Sigmoid colon (tissue), 7 donors: ENCODE results near the gene RPA1. TPM values are rescaled to one million over a fixed set of nuclear protein-coding genes. Genes with fewer than 3 reads are reported as not detected.

Source experiments
- DNase-seq: peaks from one replicate; pipeline ENCODE4 v3.0.0-alpha.2; 2019
- H3K27ac ChIP-seq, 4 donors: fragments of 200-600 bp; sonication (generic); one replicate each; pipeline ENCODE4 v1.5.1; 2016 to 2019; ENCODE audit warnings: mild to moderate bottlenecking in 1 of 4
- H3K27me3 ChIP-seq, 3 donors: fragments of 200-600 bp; sonication (generic); one replicate each; pipeline ENCODE4 v1.5.1; 2019; ENCODE audit warnings: mild to moderate bottlenecking in 1 of 3
- H3K36me3 ChIP-seq, 4 donors: fragments of 200-600 bp; sonication (generic); one replicate each; pipeline ENCODE4 v1.5.1; 2016 to 2019
- H3K4me1 ChIP-seq, 4 donors: fragments of 200-600 bp; sonication (generic); one replicate each; pipeline ENCODE4 v1.5.1; 2017 to 2019
- H3K4me3 ChIP-seq, 4 donors: fragments of 200-600 bp; sonication (generic); one replicate each; pipeline ENCODE4 v1.5.1; 2017 to 2019; ENCODE audit warnings: mild to moderate bottlenecking in 2 of 4, moderate library complexity in 1 of 4
- H3K9me3 ChIP-seq, 4 donors: fragments of 200-600 bp in 3 of 4; sonication (generic) in 3 of 4; one replicate each; pipeline versions ENCODE4 v1.5.1 to v1.6.1; 2013 to 2019
- CTCF ChIP-seq, 4 experiments: fragments of 450-650 bp in 3 of 4; fragments of 200-600 bp in 1 of 4; IDR thresholded peaks; one replicate each; pipeline ENCODE4 v1.5.1; 2016 to 2019; ENCODE audit warnings: antibody characterized with exemption in 4 of 4, mild to moderate bottlenecking in 3 of 4, moderate library complexity in 2 of 4
- EP300 ChIP-seq, 4 donors: sonication (generic); formaldehyde crosslinking; IDR thresholded peaks; one replicate each; pipeline ENCODE4 v1.6.1; 2017; ENCODE audit warnings: antibody characterized with exemption in 4 of 4
- POLR2A ChIP-seq, 2 donors: fragments of 450-650 bp; IDR thresholded peaks; one replicate each; pipeline ENCODE4 v1.6.1; 2016; ENCODE audit warnings: antibody characterized with exemption in 2 of 2, mild to moderate bottlenecking in 2 of 2, moderate library complexity in 2 of 2
- POLR2AphosphoS5 ChIP-seq, 4 donors: sonication (generic); formaldehyde crosslinking; IDR thresholded peaks; one replicate each; pipeline ENCODE4 v1.6.1; 2017; ENCODE audit warnings: antibody characterized with exemption in 4 of 4
- WGBS, 2 donors: extraction: QIAGEN DNeasy Blood & Tissue Kit; methylation state at CpG; one replicate each; pipeline ENCODE4 v1.1.7; 2013; 5-methylcytosine and 5-hydroxymethylcytosine counted together
- intact Hi-C: fragments of 100-400 bp; cut with DNase I; formaldehyde crosslinking; loops from one replicate; pipeline ENCODE4 v1.15.1; 2023
- polyA plus RNA-seq, 3 donors: library from polyadenylated mRNA; stranded (reverse); fragments of 200-250 nt; gene quantifications; one replicate each; pipeline ENCODE4 v1.2.3, GENCODE V29; 2013
- total RNA-seq, 4 donors: library from RNA; depleted of rRNA; stranded (reverse); fragments of >200 nt; gene quantifications; one replicate each; pipeline ENCODE4 v1.1.0, GENCODE V29; 2016
- donor health status: healthy with polysubstance abuse.
- donor health status: Bipolar disorder and iron deficiency.
- donor health status: healthy.

Gene RPA1
- total RNA-seq: 10 to 100 TPM; 27.8 to 46.8 (median 31.1) TPM
- polyA plus RNA-seq: 10 to 100 TPM; 16.2 to 35.2 (median 27.6) TPM

DNA sequence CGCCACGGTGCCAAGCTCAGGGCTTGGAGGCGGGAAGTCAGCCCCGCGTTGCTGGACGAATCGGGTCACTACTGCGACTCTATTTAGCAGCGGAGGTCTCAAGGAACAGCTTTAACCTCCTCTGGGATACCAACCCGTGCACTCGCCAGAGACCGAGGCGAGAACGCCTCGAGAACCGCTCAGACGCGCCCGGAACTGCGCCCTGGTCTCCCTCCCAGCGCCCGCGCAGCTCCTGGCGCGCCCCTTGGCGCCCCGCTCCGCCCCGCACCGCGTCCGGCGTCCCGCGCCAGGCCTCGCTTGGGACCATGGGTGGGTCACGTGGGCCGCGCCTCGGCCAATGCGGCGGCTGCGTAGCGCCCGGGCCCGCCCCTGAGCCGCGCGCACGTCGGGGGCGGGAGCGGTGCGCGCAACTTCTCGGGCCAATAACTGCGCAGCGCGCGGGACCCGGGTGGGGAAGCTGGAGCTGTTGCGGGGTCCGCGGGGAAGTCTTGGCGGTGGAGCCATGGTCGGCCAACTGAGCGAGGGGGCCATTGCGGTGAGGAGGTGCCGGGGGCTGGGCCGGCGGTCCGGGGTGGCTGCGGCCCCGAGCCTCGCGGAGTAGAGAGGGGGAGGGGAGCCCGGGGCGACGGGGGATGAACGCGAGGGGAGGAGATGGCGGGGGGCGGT lies at the start of gene RPA1, which contains the start of gene SMYD4:
Gene RPA1 (plus strand): TSS at position 414 of the 666 bp plus-strand sequence. CDS start 89 bp downstream, at position 503.
Gene SMYD4 (minus strand): TSS at position 311 of the 666 bp plus-strand sequence. CDS start 1,908 bp downstream, outside the sequence.
- Histone ChIP-seq H3K36me3 (peaks cover 0 to 36% (median 1%) of the 10 kb centered on the region in 4 donors), H3K4me3 (peak within 1 kb of the TSS; percentile 68 to 97 (median 88)), H3K27ac (peak within 1 kb of the TSS; percentile 87 to 93 (median 91)), H3K9me3 (no peaks in the 10 kb centered on the region), H3K4me1 (peaks cover 0 to 30% (median 20%) of the 10 kb centered on the region in 4 donors), H3K27me3 (no peaks in the 10 kb centered on the region)
- peak; percentile 94 for DNase-seq
- 0 to 1% methylated on average over 83 of the region's 83 CpGs for WGBS, 2 donors
- TF ChIP-seq POLR2A (IDR thresholded peaks at IDR 0.05): peak in 1 of 2 donors; percentile 32
- TF ChIP-seq EP300 (IDR thresholded peaks at IDR 0.05): no peak
- TF ChIP-seq POLR2AphosphoS5 (IDR thresholded peaks at IDR 0.05): peak; percentile 64 to 88 (median 82)
- no peak for TF ChIP-seq CTCF (IDR thresholded peaks at IDR 0.05)
- intact Hi-C loops: loop anchor here (1.0 to 5.0 kb wide), 2 partner anchors 47 to 105 kb away; partner anchors contain the start of gene WDR81

DNA sequence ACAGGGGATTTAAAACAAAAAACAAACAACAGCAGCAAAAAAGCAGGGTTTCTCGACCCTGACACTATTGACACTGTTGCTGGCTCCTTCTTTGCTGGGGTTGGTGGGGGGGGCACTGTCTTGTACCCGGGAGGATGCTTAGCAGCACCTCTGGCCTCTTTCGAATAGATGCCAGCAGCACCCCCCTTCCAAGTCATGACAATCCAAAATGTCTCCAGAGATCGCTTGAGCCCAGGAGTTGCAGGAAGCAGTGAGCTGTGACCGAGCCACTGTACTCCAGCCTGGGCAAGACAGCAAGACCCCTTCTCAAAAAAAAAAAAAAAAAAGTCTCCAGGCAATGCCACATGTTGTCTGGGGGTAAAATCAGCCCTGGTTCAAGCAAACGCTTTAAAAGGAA lies 47.6 kb upstream of the RPA1 start:
- 69 to 79% methylated on average over 6 of the region's 6 CpGs for WGBS, 2 donors
- TF ChIP-seq EP300 (IDR thresholded peaks at IDR 0.05): no peak
- no peak for TF ChIP-seq POLR2AphosphoS5 (IDR thresholded peaks at IDR 0.05)
- no peak for TF ChIP-seq CTCF (IDR thresholded peaks at IDR 0.05)
- TF ChIP-seq POLR2A (IDR thresholded peaks at IDR 0.05): no peak
- no peak for DNase-seq
- intact Hi-C loops: loop anchor here (5.0 to 10.0 kb wide), 2 partner anchors 45 to 207 kb away; partner anchors contain the start of gene SMYD4
- H3K4me1 ChIP-seq: peaks cover 0 to 79% (median 71%) of the 10 kb centered on the region in 4 donors
- no peaks in the 10 kb centered on the region for H3K27me3 ChIP-seq
- H3K4me3 ChIP-seq: no peak overlapping the region
- H3K36me3 ChIP-seq: peaks cover 0 to 16% (median 2%) of the 10 kb centered on the region in 4 donors
- peak overlapping the region; percentile 87 to 94 (median 91) for H3K27ac ChIP-seq
- no peaks in the 10 kb centered on the region for H3K9me3 ChIP-seq

GRCh38 chr17:1783271-1783670 lies 46.5 kb upstream of the RPA1 start:
- Histone ChIP-seq H3K9me3 (no peaks in the 10 kb centered on the region), H3K27me3 (no peaks in the 10 kb centered on the region), H3K36me3 (peaks cover 0 to 6% (median 2%) of the 10 kb centered on the region in 4 donors), H3K27ac (peak overlapping the region; percentile 87 to 94 (median 91)), H3K4me1 (peaks cover 0 to 88% (median 82%) of the 10 kb centered on the region in 4 donors), H3K4me3 (peak overlapping the region in 2 of 4 donors; percentile 3 to 19)
- no peak for DNase-seq
- 82 to 86% methylated on average over 19 of the region's 19 CpGs for WGBS, 2 donors
- intact Hi-C loops: loop anchor here (5.0 to 10.0 kb wide), 2 partner anchors 44 to 208 kb away; partner anchors contain the start of gene SMYD4
- TF ChIP-seq POLR2A (IDR thresholded peaks at IDR 0.05): no peak
- no peak for TF ChIP-seq CTCF (IDR thresholded peaks at IDR 0.05)
- no peak for TF ChIP-seq POLR2AphosphoS5 (IDR thresholded peaks at IDR 0.05)
- TF ChIP-seq EP300 (IDR thresholded peaks at IDR 0.05): no peak

GRCh38 chr17:1783834-1784611 lies 45.8 kb upstream of the RPA1 start:
- Histone ChIP-seq H3K27me3 (no peaks in the 10 kb centered on the region), H3K4me3 (peak overlapping the region in 2 of 4 donors; percentile 3 to 19), H3K36me3 (peaks cover 0 to 6% (median 2%) of the 10 kb centered on the region in 4 donors), H3K4me1 (peaks cover 0 to 82% (median 76%) of the 10 kb centered on the region in 4 donors), H3K27ac (peak overlapping the region; percentile 87 to 94 (median 91)), H3K9me3 (no peaks in the 10 kb centered on the region)
- intact Hi-C loops: loop anchor here (2.0 to 10.0 kb wide), 3 partner anchors 43 to 209 kb away; partner anchors contain the start of genes SMYD4 and WDR81
- TF ChIP-seq CTCF (IDR thresholded peaks at IDR 0.05) (peak; percentile 65 to 90 (median 85)), POLR2AphosphoS5 (IDR thresholded peaks at IDR 0.05) (peak; percentile 75 to 90 (median 83)), EP300 (IDR thresholded peaks at IDR 0.05) (peak in 2 of 4 donors; percentile 63 to 75), POLR2A (IDR thresholded peaks at IDR 0.05) (peak in 1 of 2 donors; percentile 54)
- peak; percentile 95 for DNase-seq
- WGBS, 2 donors: 65 to 70% methylated on average over 16 of the region's 16 CpGs
